ENCODE data around the gene ADH4. TPM values are rescaled to one million over a fixed set of nuclear protein-coding genes. Genes with fewer than 3 reads are reported as not detected.

The ADH4 gene
- total RNA-seq, 1 donor from 2014 or later = 3.7 TPM

- TF ChIP-seq, protein P1, sequence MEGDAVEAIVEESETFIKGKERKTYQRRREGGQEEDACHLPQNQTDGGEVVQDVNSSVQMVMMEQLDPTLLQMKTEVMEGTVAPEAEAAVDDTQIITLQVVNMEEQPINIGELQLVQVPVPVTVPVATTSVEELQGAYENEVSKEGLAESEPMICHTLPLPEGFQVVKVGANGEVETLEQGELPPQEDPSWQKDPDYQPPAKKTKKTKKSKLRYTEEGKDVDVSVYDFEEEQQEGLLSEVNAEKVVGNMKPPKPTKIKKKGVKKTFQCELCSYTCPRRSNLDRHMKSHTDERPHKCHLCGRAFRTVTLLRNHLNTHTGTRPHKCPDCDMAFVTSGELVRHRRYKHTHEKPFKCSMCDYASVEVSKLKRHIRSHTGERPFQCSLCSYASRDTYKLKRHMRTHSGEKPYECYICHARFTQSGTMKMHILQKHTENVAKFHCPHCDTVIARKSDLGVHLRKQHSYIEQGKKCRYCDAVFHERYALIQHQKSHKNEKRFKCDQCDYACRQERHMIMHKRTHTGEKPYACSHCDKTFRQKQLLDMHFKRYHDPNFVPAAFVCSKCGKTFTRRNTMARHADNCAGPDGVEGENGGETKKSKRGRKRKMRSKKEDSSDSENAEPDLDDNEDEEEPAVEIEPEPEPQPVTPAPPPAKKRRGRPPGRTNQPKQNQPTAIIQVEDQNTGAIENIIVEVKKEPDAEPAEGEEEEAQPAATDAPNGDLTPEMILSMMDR (conservative IDR thresholded peaks at IDR 0.05) = no peak
- Mint-ChIP-seq H3K4me3 (no peak overlapping the region), H3K4me1 (ENCODE audit: unreplicated experiment) (peaks cover 8% of the 10 kb centered on the region), H3K27me3 (no peaks in the 10 kb centered on the region), H3K36me3 (no peaks in the 10 kb centered on the region), H3K27ac (no peak overlapping the region), H3K9me3 (no peaks in the 10 kb centered on the region)
- no peak for DNase-seq (ENCODE audit: extremely low spot score, unreplicated experiment)
Observed at GRCh38 chr4:99135541-99136162, 8.4 kb downstream of the ADH4 start.

DNA sequence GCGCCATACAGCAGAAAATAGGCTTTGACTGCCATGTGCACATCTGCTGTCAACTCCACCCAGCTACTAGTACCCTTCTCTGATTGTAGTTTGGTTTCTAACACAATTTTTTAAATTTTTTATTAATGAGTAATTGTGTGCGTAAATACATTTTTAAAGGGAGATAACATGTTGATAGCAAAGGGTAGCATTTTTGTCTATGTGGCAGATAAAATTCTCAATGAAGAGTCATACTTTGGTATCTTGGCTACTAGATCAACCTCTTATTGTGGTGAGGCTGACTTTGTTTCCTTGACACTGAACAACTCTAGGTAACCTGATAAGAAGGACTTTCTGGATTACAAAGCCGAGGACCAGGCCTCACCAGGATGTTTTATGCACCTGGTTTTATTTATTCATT lies 9.5 kb downstream of the ADH4 start:
- Mint-ChIP-seq H3K9me3 (peaks cover 3% of the 10 kb centered on the region), H3K27ac (no peak overlapping the region), H3K36me3 (no peaks in the 10 kb centered on the region), H3K27me3 (no peaks in the 10 kb centered on the region), H3K4me1 (ENCODE audit: unreplicated experiment) (peaks cover 8% of the 10 kb centered on the region), H3K4me3 (no peak overlapping the region)
- TF ChIP-seq, protein P1 (conservative IDR thresholded peaks at IDR 0.05) = no peak
- no peak for DNase-seq (ENCODE audit: extremely low spot score, unreplicated experiment)

DNA sequence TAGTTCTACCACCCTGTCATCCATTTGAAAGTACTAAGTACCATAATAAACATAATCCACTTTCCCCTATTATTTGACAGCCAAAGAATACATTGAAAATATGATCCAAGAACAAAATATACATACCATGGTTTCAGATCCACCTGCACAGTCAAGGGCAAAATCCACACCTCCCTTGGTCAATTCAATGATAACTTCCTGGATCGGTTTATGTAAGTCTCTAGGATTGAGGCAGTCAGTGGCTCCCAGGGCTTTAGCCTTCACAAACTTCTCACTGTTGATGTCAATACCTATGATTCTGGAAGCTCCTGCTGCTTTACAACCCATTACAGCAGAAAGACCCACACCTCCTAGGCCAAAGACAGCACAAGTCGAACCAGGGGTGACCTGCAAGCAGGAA lies 12.7 kb downstream of the ADH4 start:
- DNase-seq (ENCODE audit: extremely low spot score, unreplicated experiment) = no peak
- no peaks in the 10 kb centered on the region for H3K36me3 Mint-ChIP-seq
- H3K4me3 Mint-ChIP-seq = no peak overlapping the region
- peaks cover 6% of the 10 kb centered on the region for H3K9me3 Mint-ChIP-seq
- H3K27ac Mint-ChIP-seq = no peak overlapping the region
- TF ChIP-seq, protein P1 (conservative IDR thresholded peaks at IDR 0.05) = no peak
- H3K27me3 Mint-ChIP-seq = no peaks in the 10 kb centered on the region
- peaks cover 8% of the 10 kb centered on the region for H3K4me1 Mint-ChIP-seq (ENCODE audit: unreplicated experiment)

DNA sequence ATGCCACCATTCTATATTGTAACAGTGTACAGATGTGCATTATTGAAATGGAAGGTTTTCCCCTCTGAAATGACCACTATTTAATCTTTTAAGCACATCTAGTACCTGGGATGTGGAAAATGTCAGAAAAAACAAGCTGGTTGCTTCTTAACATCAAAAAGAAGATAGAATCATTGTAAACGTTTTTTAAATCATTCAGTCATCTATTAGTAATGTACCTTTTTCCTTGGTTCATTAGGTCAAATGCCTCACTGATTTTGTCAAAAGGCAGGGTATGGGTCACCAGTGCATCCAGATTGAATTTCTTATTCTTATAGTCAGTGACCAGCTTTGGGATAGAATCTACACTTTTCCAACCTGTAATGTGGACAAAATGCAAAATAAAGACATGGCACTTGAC lies 17.7 kb downstream of the ADH4 start:
- DNase-seq (ENCODE audit: extremely low spot score, unreplicated experiment) = no peak
- H3K27ac Mint-ChIP-seq = no peak overlapping the region
- H3K4me1 Mint-ChIP-seq (ENCODE audit: unreplicated experiment) = no peaks in the 10 kb centered on the region
- H3K36me3 Mint-ChIP-seq = no peaks in the 10 kb centered on the region
- H3K4me3 Mint-ChIP-seq = no peak overlapping the region
- no peaks in the 10 kb centered on the region for H3K27me3 Mint-ChIP-seq
- TF ChIP-seq, protein P1 (conservative IDR thresholded peaks at IDR 0.05) = no peak
- peaks cover 6% of the 10 kb centered on the region for H3K9me3 Mint-ChIP-seq

- H3K27me3 Mint-ChIP-seq = no peaks in the 10 kb centered on the region
- H3K27ac Mint-ChIP-seq = no peak overlapping the region
- H3K4me3 Mint-ChIP-seq = no peak overlapping the region
Observed at GRCh38 chr4:99121008-99121407, 23.1 kb downstream of the ADH4 start.

More at GRCh38 chr4:99121008-99121407, 23.1 kb downstream of the ADH4 start:
- TF ChIP-seq, protein P1 (conservative IDR thresholded peaks at IDR 0.05) = no peak
- no peak for DNase-seq (ENCODE audit: extremely low spot score, unreplicated experiment)
- Mint-ChIP-seq H3K9me3 (peaks cover 8% of the 10 kb centered on the region), H3K36me3 (no peaks in the 10 kb centered on the region), H3K4me1 (ENCODE audit: unreplicated experiment) (no peaks in the 10 kb centered on the region)

Measured in type B pancreatic cell (in vitro differentiated cells).